GM21825 (cell line): Measurements from ENCODE around the gene NDUFAF8.

Experiments
- ATAC-seq: cut with Tn5 transposase; IDR thresholded peaks from one replicate; pipeline ENCODE4 v1.9.1; 2021; ENCODE audit warnings: mild to moderate bottlenecking, moderate library complexity; ENCODE audit not compliant: unreplicated experiment

Gene NDUFAF8

GRCh38 chr17:81288715-81289114, 49.6 kb downstream of the NDUFAF8 start:
- ATAC-seq = no peak

GRCh38 chr17:81289627-81290026, 50.5 kb downstream of the NDUFAF8 start:
- ATAC-seq = no peak

GRCh38 chr17:81290230-81290629, 51.1 kb downstream of the NDUFAF8 start:
- ATAC-seq = no peak
